Activated CD4-positive, alpha-beta T cell treated with anti-CD3 and anti-CD28 coated beads, Interleukin-2, amount 50 U/mL, for 4 hours (primary cell): ENCODE measurements around the gene FAM53A.
"Not testable (repeated sequence)": the region's sequence is repeated elsewhere in the genome, so short reads cannot be mapped to it uniquely, and the experiment has no call there.

Experiments
- DNase-seq, 2 experiments: peaks; one replicate each; pipeline ENCODE4 v3.0.0-alpha.2; 2020

The FAM53A gene

GRCh38 chr4:1716065-1716945 is 32.2 kb upstream of the FAM53A start:
- DNase-seq, result no peak

DNA sequence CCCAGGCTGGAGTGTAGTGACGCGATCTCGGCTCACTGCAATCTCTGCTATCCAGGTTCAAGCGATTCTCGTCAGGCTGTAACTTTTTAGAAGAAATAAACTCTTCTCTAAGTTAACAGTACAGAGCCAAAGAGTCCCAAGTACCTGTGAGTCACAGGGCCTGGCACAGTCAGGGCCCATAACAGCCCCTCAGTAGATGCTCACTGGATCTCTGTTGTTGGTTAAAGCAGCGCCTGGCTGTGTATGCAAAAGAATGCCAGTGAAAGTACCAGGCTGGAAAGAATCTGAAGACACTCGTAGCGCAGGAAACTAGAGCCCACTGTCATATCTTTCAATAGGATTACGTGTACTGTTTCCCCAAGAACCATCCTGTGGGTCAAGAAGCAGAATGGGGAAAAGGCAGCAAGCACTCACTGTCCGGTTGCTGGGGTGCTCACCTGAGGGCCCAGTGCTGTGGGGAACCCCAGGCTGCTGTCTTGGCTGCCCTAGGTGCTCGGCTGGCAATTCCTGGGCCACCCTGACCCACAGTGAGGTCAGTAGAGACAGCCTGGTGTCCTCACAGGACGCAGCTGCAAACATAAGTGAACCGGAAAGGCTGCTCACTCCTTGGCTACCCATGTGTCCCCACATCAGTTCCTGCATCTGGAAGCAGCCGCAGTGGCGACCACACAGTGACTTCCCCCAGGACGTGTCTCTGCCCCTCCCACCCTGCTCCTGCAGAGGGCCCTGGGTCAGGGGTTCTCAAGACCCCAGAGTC is 31.1 kb upstream of the FAM53A start:
- DNase-seq, result no peak

GRCh38 chr4:1714303-1715001 is 30.3 kb upstream of the FAM53A start:
- no peak for DNase-seq

- DNase-seq, result no peak
Observed at GRCh38 chr4:1713003-1713851, 29.1 kb upstream of the FAM53A start.

DNA sequence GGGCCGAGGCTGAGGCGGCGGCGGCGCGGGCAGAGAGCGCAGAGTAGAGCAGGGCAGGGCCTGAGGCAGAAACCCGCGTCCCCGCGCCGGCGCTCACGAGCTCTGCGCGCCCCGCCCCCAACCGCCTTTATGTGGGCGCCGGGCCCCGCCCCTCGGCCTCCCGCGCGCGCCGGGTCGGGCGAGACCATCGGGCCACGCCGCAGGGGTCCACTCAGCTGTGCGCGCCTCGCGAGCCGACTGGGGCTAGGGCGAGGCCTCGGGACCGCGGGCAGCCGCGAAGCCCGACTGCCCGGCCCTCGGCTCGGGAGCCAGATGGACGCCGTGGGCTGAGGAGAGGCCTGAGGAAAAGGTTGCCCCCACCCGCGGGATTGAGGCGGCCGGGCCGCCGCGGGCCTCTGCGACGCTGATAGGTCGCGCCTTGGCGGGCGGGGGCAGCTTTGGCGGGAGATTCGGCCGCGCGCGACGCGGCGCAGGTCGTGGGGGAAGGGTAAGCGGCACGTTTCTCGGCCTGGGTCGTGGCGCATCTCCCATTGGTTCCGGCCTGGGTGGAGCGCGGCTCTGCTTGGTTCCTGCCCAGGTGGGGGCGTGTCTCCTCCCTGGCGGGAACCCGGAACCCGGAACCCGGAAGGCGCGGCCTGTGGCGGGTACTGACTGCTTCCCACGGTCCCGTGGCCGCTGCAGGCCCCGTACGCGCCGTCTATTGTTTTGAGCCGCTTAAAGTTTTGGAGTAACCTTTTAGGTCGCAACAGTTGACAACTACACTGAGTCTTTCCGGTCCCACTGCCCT is 28.3 kb upstream of the FAM53A start, which contains the start of gene SLBP:
Gene SLBP (minus strand): TSS at position 104 of the 787 bp plus-strand sequence. CDS start 131 bp downstream, outside the sequence.
- DNase-seq, result peak; percentile 99

DNA sequence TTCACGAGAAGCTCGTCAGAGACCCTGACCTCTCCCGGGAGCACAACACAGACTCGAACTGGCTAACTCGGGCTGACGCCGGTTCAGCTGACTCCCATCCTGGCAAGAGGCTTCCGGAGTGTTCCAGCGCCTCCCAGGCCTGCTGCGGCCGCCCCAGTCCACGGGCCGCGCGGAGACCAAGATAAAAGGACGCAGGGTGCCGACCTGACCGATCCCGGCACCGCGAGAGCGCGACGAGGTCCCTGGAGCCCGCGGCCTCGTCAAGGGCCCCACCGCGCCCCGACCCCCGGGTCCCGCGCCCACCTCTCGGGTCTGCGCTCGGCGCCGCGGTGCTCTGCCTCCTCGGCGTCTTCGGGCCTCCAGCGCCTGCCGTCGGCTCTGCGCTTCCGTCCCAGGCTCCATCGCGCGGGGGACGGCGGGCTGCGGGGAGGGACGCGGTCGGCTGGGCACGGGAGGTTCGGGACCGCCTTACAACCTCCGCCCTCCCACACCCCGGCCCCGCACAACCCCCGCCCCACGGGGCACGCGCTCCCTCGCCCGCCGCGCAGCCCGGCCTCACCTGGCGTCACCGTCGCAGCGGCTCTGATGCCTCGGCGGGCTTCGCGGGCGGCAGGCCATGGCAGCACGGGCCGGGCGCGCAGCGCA is 27.6 kb upstream of the FAM53A start:
- no peak for DNase-seq

DNA sequence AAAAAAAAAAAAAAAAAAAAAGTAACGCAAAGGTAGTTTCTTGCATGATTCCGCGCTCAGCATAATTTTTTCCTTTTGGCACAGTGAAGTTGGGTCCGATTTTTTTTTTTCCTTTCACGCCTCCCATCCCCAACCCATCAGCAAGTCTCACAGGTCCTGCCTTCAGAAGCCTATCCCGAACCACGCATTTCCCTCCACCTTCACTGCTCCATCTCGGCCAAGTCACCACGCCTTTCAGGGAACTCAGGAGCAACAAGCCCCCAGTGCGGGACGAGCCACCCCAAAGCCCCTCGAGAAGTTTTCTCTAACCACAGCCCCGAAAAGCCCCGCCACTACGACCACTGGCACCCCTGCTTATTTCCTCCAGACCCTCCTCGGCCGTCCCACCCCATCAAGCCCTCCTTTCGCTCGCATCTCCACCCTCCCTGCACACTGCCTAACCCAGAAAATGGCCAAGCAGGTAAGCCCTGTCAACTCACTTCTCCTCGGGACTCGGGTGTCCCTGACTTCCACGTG is 27.0 kb upstream of the FAM53A start:
- DNase-seq, result no peak

GRCh38 chr4:1708581-1708980 is 24.5 kb upstream of the FAM53A start:
- DNase-seq, result no peak

DNA sequence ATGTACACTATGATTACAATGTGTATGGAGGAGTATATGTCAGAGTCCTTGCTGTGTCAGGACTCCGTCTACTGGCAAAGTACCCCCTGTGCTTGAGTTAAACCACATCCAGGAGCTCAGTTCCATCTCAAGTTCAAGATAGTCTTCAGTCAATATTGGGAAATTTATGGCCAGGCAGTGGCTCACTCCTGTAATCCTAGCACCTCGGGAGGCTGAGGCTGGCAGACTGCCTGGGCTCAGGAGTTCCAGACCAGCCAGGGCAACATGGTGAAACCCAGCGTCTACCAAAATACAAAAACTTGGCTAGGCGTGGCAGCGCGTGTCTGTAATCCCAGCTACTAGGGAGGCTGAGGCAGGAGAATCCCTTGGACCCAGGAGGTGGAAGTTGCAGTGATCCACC is 22.2 kb upstream of the FAM53A start:
- no peak for DNase-seq

DNA sequence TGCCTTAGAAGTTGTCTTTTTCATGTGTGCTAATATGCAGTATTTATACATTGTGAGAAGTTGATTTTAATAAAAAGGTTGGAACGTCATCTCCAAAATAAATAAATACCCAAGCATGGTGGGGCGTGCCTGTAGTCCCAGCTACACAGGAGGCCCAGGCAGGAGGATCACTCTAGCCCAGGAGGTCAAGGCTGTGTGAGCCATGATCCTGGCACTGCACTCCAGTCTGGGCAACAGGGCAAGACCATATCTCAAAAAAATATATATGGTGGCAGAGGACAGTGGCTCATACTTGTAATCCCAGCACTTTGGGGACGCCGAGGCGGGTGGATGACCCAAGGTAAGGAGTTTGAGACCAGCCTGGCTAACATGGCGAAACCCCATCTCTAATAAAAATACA is 21.6 kb upstream of the FAM53A start:
- DNase-seq, result no peak

GRCh38 chr4:1703867-1704266 is 19.8 kb upstream of the FAM53A start:
- no peak for DNase-seq

GRCh38 chr4:1701671-1702070 is 17.6 kb upstream of the FAM53A start:
- DNase-seq, result not testable (repeated sequence)

GRCh38 chr4:1695913-1696312 is 11.8 kb upstream of the FAM53A start:
- DNase-seq, result no peak

DNA sequence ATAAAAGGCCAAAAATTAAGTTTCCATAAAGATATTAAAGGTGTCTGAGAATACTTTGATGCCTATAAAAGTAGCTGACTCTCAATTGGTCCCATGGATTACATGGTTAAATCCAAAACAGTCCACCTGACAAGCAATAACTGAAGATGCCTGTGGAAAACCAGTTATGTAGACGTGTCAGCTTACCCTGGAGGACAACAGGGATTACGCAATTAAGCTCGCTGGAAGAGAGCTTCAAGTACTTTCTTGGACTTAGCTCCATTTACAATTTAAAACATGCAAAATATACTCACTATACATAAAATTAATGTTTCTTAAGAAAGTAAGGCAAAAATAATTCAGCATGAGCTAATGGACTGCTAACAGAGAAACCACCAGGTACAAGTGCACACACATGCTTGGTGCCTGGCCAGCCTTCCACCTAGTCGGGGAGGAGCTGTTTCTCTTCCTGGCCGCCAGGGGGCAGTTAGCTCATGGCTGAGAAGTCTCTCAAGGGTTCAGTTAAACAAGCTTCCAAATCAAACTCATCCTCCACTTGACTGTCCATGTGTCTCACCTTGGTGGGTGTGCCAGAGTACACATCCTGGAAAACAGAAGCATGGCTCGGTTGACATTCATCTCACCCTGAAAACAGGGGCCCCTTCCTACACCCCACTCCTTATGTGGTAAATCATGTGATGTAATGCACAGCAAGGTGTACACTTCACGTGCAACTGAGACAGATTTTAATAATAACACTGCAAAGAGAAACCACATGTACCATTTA is 9.2 kb upstream of the FAM53A start:
- peak; percentile 67 to 72 for DNase-seq

- no peak for DNase-seq
Observed at GRCh38 chr4:1691737-1692373, 7.7 kb upstream of the FAM53A start.

DNA sequence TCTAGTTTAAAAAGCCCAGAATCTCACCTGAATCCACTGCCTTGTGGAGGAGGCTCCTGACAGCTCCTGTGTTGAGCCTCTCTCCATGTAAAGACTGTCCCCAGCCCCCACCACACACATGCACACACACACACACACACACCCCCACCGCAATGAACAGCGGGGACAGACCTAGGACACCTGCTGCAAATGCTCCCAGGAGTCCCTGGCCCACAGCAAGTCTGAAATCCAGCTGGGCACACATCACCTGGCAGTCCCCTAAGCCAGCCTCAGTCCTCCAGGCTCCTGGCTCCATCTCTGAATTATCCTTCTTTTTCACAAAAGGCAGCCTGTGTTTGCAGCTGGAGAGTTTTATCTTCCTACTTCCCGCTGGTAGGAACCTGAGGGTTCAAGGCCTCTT is 6.6 kb upstream of the FAM53A start:
- DNase-seq, result no peak

GRCh38 chr4:1686440-1687036 is 2.4 kb upstream of the FAM53A start:
- DNase-seq, result no peak

- no peak for DNase-seq
Observed at GRCh38 chr4:1685235-1686150, 1.4 kb upstream of the FAM53A start.
